ENCODE measurements around the gene GRAMD2A. TPM values are rescaled to one million over a fixed set of nuclear protein-coding genes. Genes with fewer than 3 reads are reported as not detected.
A peak's percentile ranks its signal among the peaks of the same experiment; 100 is the strongest.

GRAMD2A gene
- total and polyA plus RNA-seq, 2 donors (not counting 3 experiments of a cell fraction or from before 2014, with no cell fraction given): 0.08 to 0.29 TPM

DNA sequence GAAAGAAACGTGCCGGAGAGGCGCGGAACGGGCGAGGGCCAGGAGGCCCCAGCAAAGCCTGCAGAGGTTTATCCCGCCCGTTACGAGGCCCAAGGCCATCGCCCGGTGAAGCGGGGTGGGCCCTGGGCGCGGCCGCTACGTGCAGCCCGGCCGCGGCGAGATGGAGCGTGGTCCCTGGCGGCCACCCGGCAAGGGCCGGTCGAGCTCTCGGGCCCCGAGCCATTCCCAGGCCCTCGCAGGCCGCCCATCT, 32.3 kb upstream of the GRAMD2A start:
- peak overlapping the region; percentile 89 for H3K9ac ChIP-seq (replicated peaks; ENCODE audit: extremely low read depth, insufficient read depth, low read length)
- peak overlapping the region; percentile 84 for H3K27ac ChIP-seq (ENCODE audit: insufficient read depth, low read depth, low read length)
- H3K9me3 ChIP-seq (replicated peaks; ENCODE audit: control insufficient read depth, insufficient read depth, low read length): no peaks in the 10 kb centered on the region
- H3K9me1 ChIP-seq (replicated peaks; ENCODE audit: control insufficient read depth, extremely low read depth, insufficient read depth, low read length): no peaks in the 10 kb centered on the region
- ChIA-PET POLR2A (interaction anchor here (0.6 to 1.2 kb wide), 3 partner anchors 9 to 24 kb away, joined by 3 to 5 read pairs (median 4); no protein-coding TSS in a partner anchor), CTCF (interaction anchor here (0.8 to 4.9 kb wide), 8 partner anchors 8 to 40 kb away, joined by 3 to 47 read pairs (median 3); partner anchors contain the start of gene GRAMD2A)
- peak overlapping the region; percentile 93 for H3K4me2 ChIP-seq (ENCODE audit: insufficient read depth, low read length)
- DNase-seq (ENCODE audit: low read depth, low spot score) (no peak), FAIRE-seq (no peak)
- no peak for TF ChIP-seq GATA2 (IDR thresholded peaks at IDR 0.05; ENCODE audit: insufficient read depth, insufficient read length, low read depth, low read length)
- TF ChIP-seq POLR2A (IDR thresholded peaks at IDR 0.05; ENCODE audit: low read depth, low read length): no peak
- no peak for TF ChIP-seq FOS (IDR thresholded peaks at IDR 0.05; ENCODE audit: borderline replicate concordance, insufficient read depth, low read length)
- TF ChIP-seq JUN (IDR thresholded peaks at IDR 0.05; ENCODE audit: borderline replicate concordance, insufficient read depth, insufficient read length, low read depth): no peak
- TF ChIP-seq, protein P1, sequence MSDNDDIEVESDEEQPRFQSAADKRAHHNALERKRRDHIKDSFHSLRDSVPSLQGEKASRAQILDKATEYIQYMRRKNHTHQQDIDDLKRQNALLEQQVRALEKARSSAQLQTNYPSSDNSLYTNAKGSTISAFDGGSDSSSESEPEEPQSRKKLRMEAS (IDR thresholded peaks at IDR 0.05; ENCODE audit: insufficient read depth, insufficient read length): no peak
- no peak for TF ChIP-seq EZH2 (IDR thresholded peaks at IDR 0.05; ENCODE audit: borderline replicate concordance, low read depth, low read length, severe bottlenecking)
- TF ChIP-seq, protein P2, sequence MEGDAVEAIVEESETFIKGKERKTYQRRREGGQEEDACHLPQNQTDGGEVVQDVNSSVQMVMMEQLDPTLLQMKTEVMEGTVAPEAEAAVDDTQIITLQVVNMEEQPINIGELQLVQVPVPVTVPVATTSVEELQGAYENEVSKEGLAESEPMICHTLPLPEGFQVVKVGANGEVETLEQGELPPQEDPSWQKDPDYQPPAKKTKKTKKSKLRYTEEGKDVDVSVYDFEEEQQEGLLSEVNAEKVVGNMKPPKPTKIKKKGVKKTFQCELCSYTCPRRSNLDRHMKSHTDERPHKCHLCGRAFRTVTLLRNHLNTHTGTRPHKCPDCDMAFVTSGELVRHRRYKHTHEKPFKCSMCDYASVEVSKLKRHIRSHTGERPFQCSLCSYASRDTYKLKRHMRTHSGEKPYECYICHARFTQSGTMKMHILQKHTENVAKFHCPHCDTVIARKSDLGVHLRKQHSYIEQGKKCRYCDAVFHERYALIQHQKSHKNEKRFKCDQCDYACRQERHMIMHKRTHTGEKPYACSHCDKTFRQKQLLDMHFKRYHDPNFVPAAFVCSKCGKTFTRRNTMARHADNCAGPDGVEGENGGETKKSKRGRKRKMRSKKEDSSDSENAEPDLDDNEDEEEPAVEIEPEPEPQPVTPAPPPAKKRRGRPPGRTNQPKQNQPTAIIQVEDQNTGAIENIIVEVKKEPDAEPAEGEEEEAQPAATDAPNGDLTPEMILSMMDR (IDR thresholded peaks at IDR 0.05; ENCODE audit: extremely low read depth in 1 of 2, insufficient read depth in 1 of 2, low read depth in 1 of 2, low read length in 2 of 2): no peak
- TF ChIP-seq POLR2AphosphoS5 (IDR thresholded peaks at IDR 0.05; ENCODE audit: insufficient read depth, low read depth, low read length): no peak
- peaks cover 46% of the 10 kb centered on the region for H3K4me1 ChIP-seq (ENCODE audit: control insufficient read depth, extremely low read depth, insufficient read depth, low read length)
- no peaks in the 10 kb centered on the region for H4K20me1 ChIP-seq (replicated peaks; ENCODE audit: control insufficient read depth, extremely low read depth, insufficient read depth, low read length)
- intact Hi-C loops (cut with micrococcal nuclease): loop anchor here (2.0 to 10.0 kb wide), 2 partner anchors 245 to 935 kb away; partner anchors contain the start of gene ARIH1
- H3K27me3 ChIP-seq (ENCODE audit: control insufficient read depth in 2 of 2, insufficient read depth in 2 of 2, low read length in 2 of 2): no peaks in the 10 kb centered on the region
- dilution Hi-C loops (cut with MboI; ENCODE audit: extremely low pct_ligation_motif_present, low sequenced_read_pairs): no loop called here
- no peak overlapping the region for H2AFZ ChIP-seq (ENCODE audit: low read depth, low read length)
- peak overlapping the region; percentile 56 to 78 (median 70) for H3K4me3 ChIP-seq (replicated peaks in 1 of 3; ENCODE audit: insufficient read depth in 1 of 3, low read depth in 1 of 3, low read length in 3 of 3)
- no TSS peak for BruUV-seq (replicated peaks)
- no peaks in the 10 kb centered on the region for H3K36me3 ChIP-seq (ENCODE audit: control insufficient read depth in 2 of 2, extremely low read depth in 1 of 2, insufficient read depth in 2 of 2, low read length in 2 of 2)
- H3K79me2 ChIP-seq (ENCODE audit: control insufficient read depth, insufficient read depth, low read length): peaks cover 50% of the 10 kb centered on the region

Measured in endothelial cell of umbilical vein (primary cell).